ENCODE measurements around the gene EMX1. TPM values are rescaled to one million over a fixed set of nuclear protein-coding genes. Genes with fewer than 3 reads are reported as not detected.

Gene EMX1
- polyA plus RNA-seq, 3 donors, result not detected

DNA sequence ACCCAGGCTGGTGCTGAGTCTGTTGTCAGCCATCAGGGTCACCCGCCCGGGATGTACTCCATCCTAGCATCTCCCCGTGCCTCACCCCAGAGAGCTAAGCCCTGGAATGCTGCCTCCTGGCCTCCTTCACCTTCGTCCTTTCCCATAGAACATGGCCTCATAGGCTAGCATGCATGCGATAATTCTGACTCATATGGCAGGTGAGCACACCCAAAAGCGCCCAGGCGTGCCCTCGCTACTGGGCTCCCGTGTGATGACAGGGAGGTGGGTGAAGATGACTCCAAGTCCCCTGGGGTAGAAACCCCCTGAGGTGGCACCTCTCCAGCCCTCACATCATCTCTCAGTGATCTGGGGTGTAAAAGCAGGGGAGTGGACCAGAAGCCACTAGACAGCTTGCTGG, 22.8 kb upstream of the EMX1 start:
- Mint-ChIP-seq H3K36me3 (peaks cover 7 to 9% of the 10 kb centered on the region in 2 donors), H3K27me3 (ENCODE audit: low read depth in 3 of 3) (peaks cover 45 to 56% (median 47%) of the 10 kb centered on the region in 3 donors)
- intact Hi-C loops (cut with micrococcal nuclease), result loop anchor here (5.0 kb wide), 2 partner anchors 268 to 283 kb away; no protein-coding TSS in a partner anchor

DNA sequence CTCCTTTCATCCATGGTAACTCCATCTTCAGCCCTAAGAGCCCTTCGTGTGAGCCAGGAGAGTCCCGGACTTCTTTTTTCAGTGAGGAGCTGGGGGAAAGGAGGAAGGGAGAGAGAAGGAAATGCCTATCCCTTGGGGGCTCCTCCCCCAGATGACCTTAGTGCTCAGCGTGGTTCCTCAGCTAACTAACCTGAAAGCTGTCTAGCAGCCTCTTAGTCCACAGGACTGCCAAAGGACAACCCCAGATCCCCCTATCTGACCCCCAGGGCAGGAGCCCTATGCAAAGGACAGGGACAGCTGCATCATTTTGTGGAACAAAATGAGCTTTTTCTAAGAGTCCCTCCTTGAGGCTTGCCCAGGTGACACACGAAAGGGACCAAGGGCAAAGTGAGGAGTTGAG, 22.2 kb upstream of the EMX1 start:
- H3K4me3 ChIP-seq (replicated peaks in 1 of 3; ENCODE audit: low read depth in 2 of 3, low read length in 3 of 3), result no peak overlapping the region
- TF ChIP-seq, protein P1, sequence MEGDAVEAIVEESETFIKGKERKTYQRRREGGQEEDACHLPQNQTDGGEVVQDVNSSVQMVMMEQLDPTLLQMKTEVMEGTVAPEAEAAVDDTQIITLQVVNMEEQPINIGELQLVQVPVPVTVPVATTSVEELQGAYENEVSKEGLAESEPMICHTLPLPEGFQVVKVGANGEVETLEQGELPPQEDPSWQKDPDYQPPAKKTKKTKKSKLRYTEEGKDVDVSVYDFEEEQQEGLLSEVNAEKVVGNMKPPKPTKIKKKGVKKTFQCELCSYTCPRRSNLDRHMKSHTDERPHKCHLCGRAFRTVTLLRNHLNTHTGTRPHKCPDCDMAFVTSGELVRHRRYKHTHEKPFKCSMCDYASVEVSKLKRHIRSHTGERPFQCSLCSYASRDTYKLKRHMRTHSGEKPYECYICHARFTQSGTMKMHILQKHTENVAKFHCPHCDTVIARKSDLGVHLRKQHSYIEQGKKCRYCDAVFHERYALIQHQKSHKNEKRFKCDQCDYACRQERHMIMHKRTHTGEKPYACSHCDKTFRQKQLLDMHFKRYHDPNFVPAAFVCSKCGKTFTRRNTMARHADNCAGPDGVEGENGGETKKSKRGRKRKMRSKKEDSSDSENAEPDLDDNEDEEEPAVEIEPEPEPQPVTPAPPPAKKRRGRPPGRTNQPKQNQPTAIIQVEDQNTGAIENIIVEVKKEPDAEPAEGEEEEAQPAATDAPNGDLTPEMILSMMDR (IDR thresholded peaks at IDR 0.05), result no peak
- H4K20me1 ChIP-seq (ENCODE audit: insufficient read depth, low read length), result no peaks in the 10 kb centered on the region
- intact Hi-C loops (cut with micrococcal nuclease), result no loop called here
- H3K27me3 ChIP-seq (ENCODE audit: control insufficient read depth in 2 of 2, insufficient read depth in 2 of 2, low read length in 2 of 2), result peaks cover 14 to 41% of the 10 kb centered on the region in 2 donors
- Mint-ChIP-seq H3K27ac (no peak overlapping the region), H3K4me1 (peaks cover 29% of the 10 kb centered on the region), H3K9me3 (peaks cover 0 to 4% (median 2%) of the 10 kb centered on the region in 7 donors), H3K4me3 (peak overlapping the region in 1 of 2 donors; percentile 51), H3K36me3 (peaks cover 4% of the 10 kb centered on the region in 2 donors), H3K27me3 (ENCODE audit: low read depth in 3 of 3) (peaks cover 49 to 56% (median 51%) of the 10 kb centered on the region in 3 donors)
- no peaks in the 10 kb centered on the region for H3K79me2 ChIP-seq (ENCODE audit: insufficient read depth, low read length)
- no peak overlapping the region for H3K9ac ChIP-seq (ENCODE audit: insufficient read depth, low read length, poor library complexity, severe bottlenecking)
- no peak for DNase-seq
- H3K36me3 ChIP-seq (replicated peaks in 1 of 2; ENCODE audit: control insufficient read depth in 1 of 2, insufficient read depth in 2 of 2, low read length in 2 of 2), result no peaks in the 10 kb centered on the region
- no peak overlapping the region for H3K27ac ChIP-seq (ENCODE audit: low read depth in 1 of 2, low read length in 2 of 2)
- 43% methylated on average over 1 of the region's 4 CpGs for WGBS (ENCODE audit: insufficient coverage)
- H3K4me2 ChIP-seq (replicated peaks; ENCODE audit: extremely low read depth, low read length, poor library complexity, severe bottlenecking), result no peak overlapping the region
- H3K4me1 ChIP-seq (ENCODE audit: control insufficient read depth in 1 of 2, insufficient read depth in 2 of 2, low read length in 2 of 2), result peaks cover 14 to 20% of the 10 kb centered on the region in 2 donors
- H2AFZ ChIP-seq (ENCODE audit: insufficient read depth, low read depth, low read length, poor library complexity, severe bottlenecking), result peak overlapping the region; percentile 24
- no peaks in the 10 kb centered on the region for H3K9me3 ChIP-seq (replicated peaks in 1 of 2; ENCODE audit: control insufficient read depth in 1 of 2, insufficient read depth in 1 of 2, low read length in 2 of 2)

More for the DNA sequence above, 22.8 kb upstream of the EMX1 start:
- Histone ChIP-seq H3K4me3 (replicated peaks in 1 of 3; ENCODE audit: low read depth in 2 of 3, low read length in 3 of 3) (no peak overlapping the region), H3K36me3 (replicated peaks in 1 of 2; ENCODE audit: control insufficient read depth in 1 of 2, insufficient read depth in 2 of 2, low read length in 2 of 2) (no peaks in the 10 kb centered on the region), H4K20me1 (ENCODE audit: insufficient read depth, low read length) (no peaks in the 10 kb centered on the region), H3K4me2 (replicated peaks; ENCODE audit: extremely low read depth, low read length, poor library complexity, severe bottlenecking) (no peak overlapping the region), H3K9me3 (replicated peaks in 1 of 2; ENCODE audit: control insufficient read depth in 1 of 2, insufficient read depth in 1 of 2, low read length in 2 of 2) (no peaks in the 10 kb centered on the region), H3K79me2 (ENCODE audit: insufficient read depth, low read length) (no peaks in the 10 kb centered on the region), H3K4me1 (ENCODE audit: control insufficient read depth in 1 of 2, insufficient read depth in 2 of 2, low read length in 2 of 2) (peaks cover 14 to 20% of the 10 kb centered on the region in 2 donors), H3K27me3 (ENCODE audit: control insufficient read depth in 2 of 2, insufficient read depth in 2 of 2, low read length in 2 of 2) (peaks cover 14 to 41% of the 10 kb centered on the region in 2 donors), H3K27ac (ENCODE audit: low read depth in 1 of 2, low read length in 2 of 2) (no peak overlapping the region), H2AFZ (ENCODE audit: insufficient read depth, low read depth, low read length, poor library complexity, severe bottlenecking) (no peak overlapping the region), H3K9ac (ENCODE audit: insufficient read depth, low read length, poor library complexity, severe bottlenecking) (no peak overlapping the region)
- H3K4me1 Mint-ChIP-seq, result peaks cover 31% of the 10 kb centered on the region
- peak overlapping the region in 1 of 2 donors; percentile 54 for H3K4me3 Mint-ChIP-seq
- peaks cover 0 to 4% (median 2%) of the 10 kb centered on the region in 7 donors for H3K9me3 Mint-ChIP-seq
- TF ChIP-seq, protein P1 (IDR thresholded peaks at IDR 0.05), result no peak
- H3K27ac Mint-ChIP-seq, result no peak overlapping the region
- WGBS (ENCODE audit: insufficient coverage), result 100% methylated on average over 3 of the region's 9 CpGs
- no peak for DNase-seq

All from CD14-positive monocyte (primary cell).